Testis (tissue), 3 donors: Measurements from ENCODE around the gene APPBP2. TPM values are rescaled to one million over a fixed set of nuclear protein-coding genes. Genes with fewer than 3 reads are reported as not detected.

Source experiments
- DNase-seq: peaks from one replicate; pipeline ENCODE4 v3.0.0-alpha.2; 2019
- H3K27ac ChIP-seq, 2 donors: fragments of 200-600 bp; sonication (generic); one replicate each; pipeline ENCODE4 v1.5.1; 2019
- H3K27me3 ChIP-seq: fragments of 200-600 bp; sonication (generic); one replicate; pipeline ENCODE4 v1.5.1; 2019
- H3K36me3 ChIP-seq: fragments of 200-600 bp; sonication (generic); one replicate; pipeline ENCODE4 v1.5.1; 2017; ENCODE audit warnings: low read depth; ENCODE audit errors: missing control alignments
- H3K4me1 ChIP-seq: fragments of 200-600 bp; sonication (generic); one replicate; pipeline ENCODE4 v1.5.1; 2019
- H3K4me3 ChIP-seq, 2 donors: fragments of 200-600 bp; sonication (generic); one replicate each; pipeline ENCODE4 v1.5.1; 2017 to 2019
- H3K9me3 ChIP-seq: fragments of 200-600 bp; sonication (generic); one replicate; pipeline ENCODE4 v1.5.1; 2017
- CTCF ChIP-seq, 3 experiments: fragments of 450-650 bp in 2 of 3; fragments of 200-600 bp in 1 of 3; sonication (generic) in 1 of 3; IDR thresholded peaks; one replicate each; pipeline ENCODE4 v1.5.1; 2016 to 2019; ENCODE audit warnings: antibody characterized with exemption in 3 of 3, mild to moderate bottlenecking in 2 of 3, moderate library complexity in 1 of 3
- POLR2A ChIP-seq: fragments of 450-650 bp; IDR thresholded peaks from one replicate; pipeline ENCODE4 v1.6.1; 2017; ENCODE audit warnings: antibody characterized with exemption, mild to moderate bottlenecking, moderate library complexity
- WGBS, 2 donors: methylation state at CpG; one replicate each; pipeline ENCODE4 v1.1.5; 2018; 5-methylcytosine and 5-hydroxymethylcytosine counted together
- intact Hi-C: fragments of 100-400 bp; cut with DNase I; formaldehyde crosslinking; loops from one replicate; pipeline ENCODE4 v1.15.1; 2023; ENCODE audit warnings: low total_unique reads
- polyA plus RNA-seq: library from polyadenylated mRNA; stranded (reverse); fragments of 350-450 nt; fragmentation: Illumina TruSeq; extraction: RNeasy Lipid Tissue Mini Kit (QIAGEN cat#74804); gene quantifications from one replicate; pipeline ENCODE4 v1.2.3, GENCODE V29; 2014; ENCODE audit warnings: low read depth, low replicate concordance; ENCODE audit not compliant: insufficient read depth
- total RNA-seq, 2 donors: library from RNA; depleted of rRNA; stranded (reverse); fragments of >200 nt; gene quantifications; one replicate each; pipeline ENCODE4 v1.2.3, GENCODE V29; 2016

Gene APPBP2
- total and polyA plus RNA-seq, 3 donors from 2014 or later, result 58.2 to 98.4 (median 58.9) TPM

GRCh38 chr17:60451965-60452364 lies 74.1 kb downstream of the APPBP2 start:
- H3K4me1 ChIP-seq, result no peaks in the 10 kb centered on the region
- no peak overlapping the region for H3K4me3 ChIP-seq
- no peaks in the 10 kb centered on the region for H3K36me3 ChIP-seq
- no peaks in the 10 kb centered on the region for H3K27me3 ChIP-seq
- intact Hi-C loops, result no loop called here
- H3K27ac ChIP-seq, result no peak overlapping the region
- no peak for TF ChIP-seq POLR2A
- no peak for TF ChIP-seq CTCF (IDR thresholded peaks at IDR 0.05)
- no peak for DNase-seq
- H3K9me3 ChIP-seq, result no peaks in the 10 kb centered on the region

GRCh38 chr17:60451071-60451470 lies 75.0 kb downstream of the APPBP2 start:
- Histone ChIP-seq H3K27me3 (no peaks in the 10 kb centered on the region), H3K36me3 (no peaks in the 10 kb centered on the region), H3K27ac (no peak overlapping the region), H3K4me1 (no peaks in the 10 kb centered on the region), H3K9me3 (no peaks in the 10 kb centered on the region), H3K4me3 (no peak overlapping the region)
- DNase-seq, result no peak
- intact Hi-C loops, result no loop called here
- TF ChIP-seq POLR2A, result no peak
- no peak for TF ChIP-seq CTCF (IDR thresholded peaks at IDR 0.05)
- WGBS, 2 donors, result 95 to 96% methylated on average over 1 of the region's 1 CpG

- TF ChIP-seq CTCF (IDR thresholded peaks at IDR 0.05) (no peak), POLR2A (no peak)
- no peak overlapping the region for H3K27ac ChIP-seq
- DNase-seq, result no peak
- intact Hi-C loops, result no loop called here
- H3K4me3 ChIP-seq, result no peak overlapping the region
- no peaks in the 10 kb centered on the region for H3K27me3 ChIP-seq
- 92 to 94% methylated on average over 8 of the region's 8 CpGs for WGBS, 2 donors
- no peaks in the 10 kb centered on the region for H3K9me3 ChIP-seq
- no peaks in the 10 kb centered on the region for H3K36me3 ChIP-seq
- no peaks in the 10 kb centered on the region for H3K4me1 ChIP-seq
Observed at GRCh38 chr17:60447375-60447774, 78.7 kb downstream of the APPBP2 start.

GRCh38 chr17:60445144-60445543 lies 80.9 kb downstream of the APPBP2 start:
- TF ChIP-seq POLR2A (no peak), CTCF (IDR thresholded peaks at IDR 0.05) (no peak)
- H3K27ac ChIP-seq, result no peak overlapping the region
- H3K27me3 ChIP-seq, result no peaks in the 10 kb centered on the region
- no peak overlapping the region for H3K4me3 ChIP-seq
- no peaks in the 10 kb centered on the region for H3K4me1 ChIP-seq
- DNase-seq, result no peak
- no peaks in the 10 kb centered on the region for H3K9me3 ChIP-seq
- intact Hi-C loops, result no loop called here
- H3K36me3 ChIP-seq, result no peaks in the 10 kb centered on the region

- Histone ChIP-seq H3K4me1 (no peaks in the 10 kb centered on the region), H3K27me3 (no peaks in the 10 kb centered on the region), H3K27ac (no peak overlapping the region), H3K4me3 (no peak overlapping the region), H3K36me3 (no peaks in the 10 kb centered on the region), H3K9me3 (no peaks in the 10 kb centered on the region)
- no peak for TF ChIP-seq POLR2A
- 61 to 87% methylated on average over 6 of the region's 6 CpGs for WGBS, 2 donors
- intact Hi-C loops, result no loop called here
- DNase-seq, result no peak
Observed at GRCh38 chr17:60443713-60444112, 82.3 kb downstream of the APPBP2 start.
